ENCODE data around the gene MCRS1. TPM values are rescaled to one million over a fixed set of nuclear protein-coding genes. Genes with fewer than 3 reads are reported as not detected.

Gene MCRS1
- total RNA-seq, 2 donors from 2014 or later, result 64.9 to 89.8 TPM

DNA sequence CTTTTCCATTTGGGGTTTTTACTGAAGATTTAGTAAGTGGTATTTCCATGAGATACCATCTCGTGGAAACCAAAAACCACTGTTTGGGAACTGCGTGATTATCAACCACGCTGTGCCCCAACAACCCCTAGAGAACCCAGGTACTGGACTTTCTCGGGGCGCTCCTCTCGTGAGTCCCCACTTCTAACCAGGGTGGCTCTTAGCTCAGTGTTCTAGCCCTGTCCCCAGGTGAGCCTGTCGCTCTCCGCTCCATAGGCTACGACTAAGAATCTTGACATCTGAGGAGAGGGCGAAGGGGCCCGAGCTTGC lies 686 bp downstream of the MCRS1 start:
- H3K4me1 Mint-ChIP-seq (ENCODE audit: low read depth in 2 of 2), result peaks cover 42 to 49% of the 10 kb centered on the region in 2 donors

DNA sequence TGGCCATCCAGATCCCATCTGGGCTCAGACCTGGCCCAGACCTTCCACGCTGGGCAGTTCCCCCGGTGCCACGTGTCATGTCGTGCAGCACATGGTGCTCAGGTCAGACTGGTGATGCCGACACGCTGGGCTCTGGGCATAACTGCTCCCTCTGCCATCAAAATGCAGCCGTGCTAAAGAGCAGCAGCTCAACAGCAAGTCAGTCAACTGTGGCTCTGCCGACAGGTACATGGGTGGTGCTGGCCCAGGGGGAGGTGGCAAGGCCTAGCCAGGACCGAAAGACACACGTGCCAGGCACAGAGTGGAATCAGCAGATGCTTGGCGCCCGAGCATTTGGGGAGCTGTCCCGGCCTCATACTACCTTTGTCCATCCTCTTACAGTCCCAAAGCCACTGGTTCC lies 1.6 kb downstream of the MCRS1 start:
- Mint-ChIP-seq H3K27me3 (no peaks in the 10 kb centered on the region), H3K27ac (peak overlapping the region; percentile 28 to 99), H3K36me3 (peaks cover 10% of the 10 kb centered on the region), H3K9me3 (no peaks in the 10 kb centered on the region), H3K4me3 (peak overlapping the region; percentile 8), H3K4me1 (ENCODE audit: low read depth in 2 of 2) (peaks cover 38 to 50% of the 10 kb centered on the region in 2 donors)
- DNase-seq (ENCODE audit: low spot score), result no peak
- ATAC-seq, result no peak

More for the DNA sequence above, 686 bp downstream of the MCRS1 start:
- no peaks in the 10 kb centered on the region for H3K27me3 Mint-ChIP-seq
- H3K36me3 Mint-ChIP-seq, result peaks cover 10% of the 10 kb centered on the region
- ATAC-seq (peak in 1 of 2 donors; percentile 10), DNase-seq (ENCODE audit: low spot score) (no peak)
- no peaks in the 10 kb centered on the region for H3K9me3 Mint-ChIP-seq
- H3K4me3 Mint-ChIP-seq, result peak overlapping the region; percentile 98
- H3K27ac Mint-ChIP-seq, result peak overlapping the region; percentile 95 to 99

DNA sequence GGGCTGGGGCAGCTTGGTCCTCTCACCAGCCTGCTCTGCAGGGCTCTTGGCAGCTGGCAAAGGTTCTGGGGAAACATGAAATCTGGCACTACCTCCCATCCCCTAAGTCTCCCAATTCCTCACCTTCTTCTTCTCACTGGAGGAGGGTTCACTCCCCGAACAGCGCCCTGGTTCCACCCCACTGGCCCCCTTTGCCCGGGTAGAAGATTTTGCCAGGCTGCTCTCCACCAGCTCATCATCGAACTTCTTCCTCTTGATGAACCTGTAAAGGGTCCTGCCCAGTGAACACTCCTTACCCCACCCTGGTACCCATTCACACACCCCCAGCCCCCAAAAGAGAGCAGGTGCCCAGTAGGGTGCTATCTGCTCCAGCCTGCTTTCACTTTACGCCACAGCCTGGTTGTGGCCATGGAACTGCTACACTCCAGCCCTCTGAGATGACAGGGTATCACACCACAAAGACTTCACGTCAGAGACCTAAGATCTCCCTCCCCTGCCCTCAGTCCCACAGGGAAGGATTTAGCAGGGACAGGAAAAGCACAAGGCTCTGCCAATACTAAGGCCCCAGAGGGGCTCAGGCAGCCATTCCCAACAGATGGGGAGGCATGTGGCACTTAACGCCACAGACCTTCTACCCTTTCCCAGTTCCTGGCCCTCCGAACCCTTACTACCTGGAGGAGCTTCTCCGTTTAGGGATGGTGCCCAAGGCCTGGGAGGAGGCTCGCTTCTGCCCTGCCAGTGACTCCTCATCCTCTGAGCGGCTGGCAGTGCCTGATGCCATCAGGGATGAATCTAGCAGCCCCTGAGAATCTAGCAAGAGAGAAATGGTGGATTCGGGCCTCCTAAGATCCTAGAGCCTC lies 2.3 kb downstream of the MCRS1 start:
- H3K27ac Mint-ChIP-seq, result peak overlapping the region; percentile 28 to 53
- DNase-seq (ENCODE audit: low spot score), result no peak
- no peaks in the 10 kb centered on the region for H3K27me3 Mint-ChIP-seq
- H3K9me3 Mint-ChIP-seq, result no peaks in the 10 kb centered on the region
- ATAC-seq, result peak in 1 of 2 donors; percentile 39
- peaks cover 10% of the 10 kb centered on the region for H3K36me3 Mint-ChIP-seq
- peak overlapping the region; percentile 48 for H3K4me3 Mint-ChIP-seq
- H3K4me1 Mint-ChIP-seq (ENCODE audit: low read depth in 2 of 2), result peaks cover 34 to 48% of the 10 kb centered on the region in 2 donors

DNA sequence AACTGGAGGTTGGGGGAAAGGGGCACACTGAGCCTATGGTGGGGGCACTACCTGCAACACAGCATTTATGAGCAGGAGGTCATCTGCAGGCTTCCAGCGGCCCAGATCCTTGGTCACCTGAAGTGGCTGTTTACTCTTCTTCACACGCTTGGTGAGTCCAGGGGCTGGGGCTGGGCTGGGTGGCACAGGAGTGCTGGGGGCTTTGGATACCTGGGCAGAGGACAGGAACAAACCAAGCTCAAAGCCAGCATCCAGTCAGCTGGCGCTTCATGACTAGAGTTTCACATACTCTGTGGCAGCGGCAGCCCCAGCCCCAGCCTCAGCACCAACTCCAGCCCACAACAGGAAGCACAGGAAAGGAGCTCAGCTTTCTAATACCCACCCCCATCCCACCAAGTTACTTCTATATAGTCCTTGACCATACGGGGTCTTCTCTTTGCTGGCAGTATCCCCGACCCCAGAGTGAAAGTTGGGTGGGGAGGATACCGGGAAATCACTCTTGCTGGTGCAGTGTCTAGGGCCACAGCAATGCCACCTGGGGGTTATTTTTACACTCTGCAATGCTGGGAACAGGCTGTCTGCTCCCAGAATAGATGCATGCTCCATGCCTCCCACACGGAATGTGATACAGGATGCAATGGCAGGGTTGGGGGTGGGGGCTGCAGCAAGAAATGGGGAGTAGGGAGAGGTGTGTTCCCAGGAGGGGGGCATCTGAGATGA lies 3.1 kb downstream of the MCRS1 start:
- DNase-seq (ENCODE audit: low spot score) (no peak), ATAC-seq (no peak)
- H3K4me3 Mint-ChIP-seq, result peak overlapping the region; percentile 48
- H3K27me3 Mint-ChIP-seq, result no peaks in the 10 kb centered on the region
- peaks cover 35 to 46% of the 10 kb centered on the region in 2 donors for H3K4me1 Mint-ChIP-seq (ENCODE audit: low read depth in 2 of 2)
- no peaks in the 10 kb centered on the region for H3K9me3 Mint-ChIP-seq
- H3K27ac Mint-ChIP-seq, result peak overlapping the region; percentile 28 to 53
- peaks cover 10% of the 10 kb centered on the region for H3K36me3 Mint-ChIP-seq

DNA sequence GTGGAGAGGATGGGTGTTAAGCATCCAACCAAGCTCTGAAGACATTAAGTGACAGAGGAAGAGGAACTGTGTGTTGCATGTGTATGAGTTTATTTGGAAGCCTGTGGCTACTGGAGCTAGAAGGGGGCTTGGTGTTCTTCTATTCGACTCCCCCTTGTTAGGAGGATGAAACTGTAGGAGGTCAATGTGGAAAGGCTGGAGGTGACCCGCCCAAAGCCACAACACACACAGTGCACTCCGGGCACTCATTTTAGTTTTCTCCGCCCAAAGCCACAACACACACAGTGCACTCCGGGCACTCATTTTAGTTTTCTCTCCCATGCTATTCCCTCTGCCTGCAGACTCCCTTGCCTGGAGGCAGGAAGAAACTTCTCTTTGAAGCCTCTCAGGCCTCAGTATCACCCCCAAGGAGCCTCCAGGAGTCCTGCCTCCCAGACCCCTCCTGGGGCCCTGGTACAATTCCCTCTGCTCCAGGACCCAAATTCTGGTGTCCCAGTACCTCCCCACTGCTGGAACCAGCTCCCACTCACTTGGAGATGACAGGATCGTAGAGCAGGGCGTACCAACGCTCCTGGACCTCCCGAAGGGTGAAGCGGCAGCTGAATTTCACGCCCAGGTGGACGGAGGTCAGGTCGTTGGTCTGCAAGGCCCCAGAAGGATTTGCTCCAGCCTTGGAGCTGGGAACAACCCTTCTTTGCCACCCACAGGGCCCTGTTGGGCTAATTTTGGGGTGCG lies 3.8 kb downstream of the MCRS1 start:
- Mint-ChIP-seq H3K27ac (peak overlapping the region in 1 of 2 donors; percentile 49), H3K4me1 (ENCODE audit: low read depth in 2 of 2) (peaks cover 35 to 49% of the 10 kb centered on the region in 2 donors), H3K27me3 (no peaks in the 10 kb centered on the region), H3K36me3 (peaks cover 10% of the 10 kb centered on the region), H3K4me3 (peak overlapping the region; percentile 32), H3K9me3 (no peaks in the 10 kb centered on the region)
- DNase-seq (ENCODE audit: low spot score) (no peak), ATAC-seq (no peak)

DNA sequence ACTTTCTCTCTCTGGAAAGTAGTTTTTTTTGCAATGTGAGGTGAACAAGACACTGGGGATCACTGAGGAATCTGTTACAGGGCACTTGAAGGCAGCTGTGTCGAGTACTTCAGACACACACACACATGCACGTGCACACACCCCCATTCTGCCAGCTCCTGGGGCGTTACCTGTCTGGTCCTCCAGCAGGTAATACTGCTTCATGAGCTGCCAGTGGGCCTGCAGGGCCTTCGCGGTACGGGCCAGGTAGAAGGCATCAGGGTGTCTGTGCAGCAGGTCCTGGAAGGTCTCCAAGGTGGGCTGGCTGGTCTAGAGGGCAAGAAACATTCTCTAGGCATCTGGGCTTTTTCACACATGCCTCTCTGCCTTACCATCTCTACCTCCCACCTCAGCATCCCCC lies 5.1 kb downstream of the MCRS1 start:
- Mint-ChIP-seq H3K36me3 (peaks cover 10% of the 10 kb centered on the region), H3K4me1 (ENCODE audit: low read depth in 2 of 2) (peaks cover 23 to 38% of the 10 kb centered on the region in 2 donors), H3K27me3 (no peaks in the 10 kb centered on the region), H3K4me3 (no peak overlapping the region), H3K27ac (no peak overlapping the region), H3K9me3 (no peaks in the 10 kb centered on the region)
- ATAC-seq (no peak), DNase-seq (ENCODE audit: low spot score) (no peak)

DNA sequence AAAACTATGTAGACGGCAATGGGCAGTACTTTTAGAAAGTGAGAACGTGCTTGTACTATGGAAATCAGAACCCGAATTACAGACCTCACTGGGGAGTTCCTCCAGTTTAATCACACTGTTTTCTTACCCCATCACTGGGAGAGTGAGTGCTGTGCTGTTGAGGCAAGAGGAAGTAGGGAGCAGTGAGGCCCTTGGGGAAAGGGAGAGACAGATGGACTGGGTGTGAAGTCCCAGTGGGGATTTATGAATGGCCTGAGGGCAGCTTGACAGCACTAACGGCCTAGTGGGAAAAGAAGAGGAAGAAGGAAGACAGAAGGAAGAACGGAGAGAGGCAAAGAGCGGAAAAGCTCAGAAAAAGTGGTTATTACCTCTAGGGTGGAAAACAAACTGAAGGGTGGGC lies 5.7 kb downstream of the MCRS1 start:
- H3K36me3 Mint-ChIP-seq, result peaks cover 10% of the 10 kb centered on the region
- H3K4me3 Mint-ChIP-seq, result no peak overlapping the region
- peak overlapping the region in 1 of 2 donors; percentile 15 for H3K27ac Mint-ChIP-seq
- no peak for DNase-seq (ENCODE audit: low spot score)
- no peaks in the 10 kb centered on the region for H3K27me3 Mint-ChIP-seq
- H3K4me1 Mint-ChIP-seq (ENCODE audit: low read depth in 2 of 2), result peaks cover 23 to 33% of the 10 kb centered on the region in 2 donors
- ATAC-seq, result no peak
- H3K9me3 Mint-ChIP-seq, result no peaks in the 10 kb centered on the region

DNA sequence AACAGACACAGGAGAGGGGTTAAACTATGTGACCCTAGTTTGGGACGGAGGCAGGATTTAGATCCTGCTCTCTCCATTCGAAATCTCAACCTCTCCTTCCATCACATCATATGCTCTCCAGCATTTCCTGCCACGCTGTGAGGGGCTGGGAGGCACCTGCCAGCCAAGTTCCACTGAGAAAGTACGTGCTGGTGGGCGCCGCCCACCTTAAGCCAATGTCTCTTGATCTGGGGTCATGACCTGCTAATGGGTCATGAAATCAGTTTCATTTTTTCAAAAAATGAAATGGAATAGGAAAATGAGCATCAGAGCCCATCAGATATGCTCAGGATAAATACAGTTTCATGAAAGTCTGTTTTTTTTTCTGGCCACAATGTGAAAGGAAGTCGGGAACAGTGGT lies 7.2 kb downstream of the MCRS1 start:
- Mint-ChIP-seq H3K4me1 (ENCODE audit: low read depth in 2 of 2) (peaks cover 17 to 27% of the 10 kb centered on the region in 2 donors), H3K4me3 (no peak overlapping the region)

DNA sequence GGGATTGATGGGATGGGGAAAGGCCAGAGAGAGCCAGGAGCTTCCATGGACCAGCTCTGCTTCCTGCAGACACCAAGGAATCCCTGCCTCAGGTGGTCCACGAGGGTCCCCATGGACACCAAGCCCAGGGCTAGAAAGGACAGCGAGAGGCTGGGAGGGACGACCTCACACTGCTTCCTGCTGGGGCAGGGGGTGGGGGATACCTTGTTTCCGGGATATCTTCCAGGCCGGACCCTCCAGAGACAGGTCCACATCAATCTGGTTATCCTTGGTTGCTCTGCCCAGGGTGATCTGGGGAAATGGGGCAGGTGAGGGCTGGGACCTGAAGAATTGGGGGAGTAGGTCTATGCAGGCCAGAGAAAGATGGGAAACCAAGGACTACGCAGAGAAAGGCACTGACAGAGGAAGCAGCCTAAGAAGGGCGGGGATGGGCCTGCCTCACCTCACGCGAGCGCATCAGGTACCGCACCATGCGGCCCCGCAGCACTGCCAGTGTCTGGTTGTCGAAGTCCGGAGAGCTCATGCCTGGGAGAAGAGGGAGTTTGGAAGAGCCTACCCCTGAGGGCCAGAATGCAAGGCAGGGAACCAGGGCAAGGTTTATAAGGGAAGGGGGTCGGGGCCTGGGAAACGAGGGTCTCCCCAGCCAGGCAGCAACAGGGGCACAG lies 8.8 kb downstream of the MCRS1 start:
- no peaks in the 10 kb centered on the region for H3K27me3 Mint-ChIP-seq
- H3K36me3 Mint-ChIP-seq, result peaks cover 10% of the 10 kb centered on the region
- H3K9me3 Mint-ChIP-seq, result no peaks in the 10 kb centered on the region
- no peak for DNase-seq (ENCODE audit: low spot score)
- H3K27ac Mint-ChIP-seq, result no peak overlapping the region
- no peak for ATAC-seq
- H3K4me1 Mint-ChIP-seq (ENCODE audit: low read depth in 2 of 2), result peaks cover 7 to 14% of the 10 kb centered on the region in 2 donors
- no peak overlapping the region for H3K4me3 Mint-ChIP-seq

More for the DNA sequence above, 7.2 kb downstream of the MCRS1 start:
- no peaks in the 10 kb centered on the region for H3K27me3 Mint-ChIP-seq
- H3K27ac Mint-ChIP-seq, result no peak overlapping the region
- peaks cover 10% of the 10 kb centered on the region for H3K36me3 Mint-ChIP-seq
- DNase-seq (ENCODE audit: low spot score) (no peak), ATAC-seq (no peak)
- no peaks in the 10 kb centered on the region for H3K9me3 Mint-ChIP-seq

DNA sequence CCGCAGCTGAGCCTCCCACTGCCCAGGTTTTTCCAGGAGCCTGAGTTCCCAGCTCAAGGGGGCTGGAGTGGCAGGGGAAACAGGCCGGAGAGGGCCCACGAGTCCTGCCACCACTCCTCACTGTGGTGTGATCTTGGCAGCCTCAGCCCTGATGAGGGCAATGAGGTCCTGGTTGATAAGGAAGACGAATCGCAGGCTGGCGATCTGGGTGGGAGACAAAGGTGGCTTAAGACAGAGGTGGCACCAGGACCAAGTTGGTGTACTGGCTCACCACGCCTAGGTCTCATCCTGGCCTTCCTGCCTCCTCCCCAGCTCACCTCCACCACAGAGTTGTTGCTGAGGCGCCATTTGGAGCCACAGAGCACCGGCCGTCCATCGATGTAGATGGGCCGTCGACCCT lies 9.4 kb downstream of the MCRS1 start:
- no peak overlapping the region for H3K4me3 Mint-ChIP-seq
- peaks cover 7 to 10% of the 10 kb centered on the region in 2 donors for H3K4me1 Mint-ChIP-seq (ENCODE audit: low read depth in 2 of 2)
- no peaks in the 10 kb centered on the region for H3K9me3 Mint-ChIP-seq
- DNase-seq (ENCODE audit: low spot score) (no peak), ATAC-seq (no peak)
- no peaks in the 10 kb centered on the region for H3K27me3 Mint-ChIP-seq
- H3K36me3 Mint-ChIP-seq, result peaks cover 10% of the 10 kb centered on the region
- H3K27ac Mint-ChIP-seq, result no peak overlapping the region

DNA sequence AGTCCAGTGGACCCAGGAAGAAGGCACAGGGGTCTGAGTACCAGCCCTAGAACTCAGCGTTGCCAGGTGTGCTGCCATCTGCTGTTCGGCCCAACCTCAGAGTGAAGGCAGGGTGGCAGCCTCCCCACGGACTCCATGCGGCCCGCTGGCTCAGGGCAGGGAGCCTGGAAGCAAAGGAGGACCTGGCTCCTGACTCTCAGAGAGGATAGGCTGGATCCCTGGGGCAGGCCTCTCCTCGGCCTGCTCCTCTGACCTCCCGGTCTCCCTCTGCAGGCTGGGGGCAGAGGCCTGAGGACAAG lies 10.1 kb downstream of the MCRS1 start:
- DNase-seq (ENCODE audit: low spot score), result no peak
- Mint-ChIP-seq H3K9me3 (no peaks in the 10 kb centered on the region), H3K36me3 (peaks cover 10% of the 10 kb centered on the region), H3K27me3 (no peaks in the 10 kb centered on the region), H3K4me3 (no peak overlapping the region), H3K27ac (no peak overlapping the region), H3K4me1 (ENCODE audit: low read depth in 2 of 2) (peaks cover 7 to 10% of the 10 kb centered on the region in 2 donors)
- no peak for ATAC-seq

DNA sequence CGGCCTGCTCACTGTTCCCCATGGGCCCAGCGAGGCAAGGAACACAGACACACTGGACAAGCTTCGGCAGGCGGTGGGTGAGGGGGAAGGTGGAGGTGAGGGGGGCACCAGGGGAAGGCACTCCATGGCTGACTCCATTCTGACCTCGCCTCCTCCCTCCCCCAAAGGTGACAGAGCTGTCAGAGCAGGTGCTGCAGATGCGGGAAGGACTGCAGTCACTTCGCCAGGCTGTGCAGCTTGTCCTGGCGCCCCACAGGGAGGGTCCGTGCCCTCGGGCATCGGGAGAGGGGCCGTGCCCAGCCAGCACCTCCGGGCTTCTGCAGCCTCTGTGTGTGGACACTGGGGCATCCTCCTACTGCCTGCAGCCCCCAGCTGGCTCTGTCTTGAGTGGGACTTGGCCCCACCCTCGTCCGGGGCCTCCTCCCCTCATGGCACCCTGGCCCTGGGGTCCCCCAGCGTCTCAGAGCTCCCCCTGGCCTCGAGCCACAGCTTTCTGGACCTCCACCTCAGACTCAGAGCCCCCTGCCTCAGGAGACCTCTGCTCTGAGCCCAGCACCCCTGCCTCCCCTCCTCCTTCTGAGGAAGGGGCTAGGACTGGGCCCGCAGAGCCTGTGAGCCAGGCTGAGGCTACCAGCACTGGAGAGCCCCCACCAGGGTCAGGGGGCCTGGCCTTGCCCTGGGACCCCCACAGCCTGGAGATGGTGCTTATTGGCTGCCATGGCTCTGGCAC lies 10.6 kb downstream of the MCRS1 start:
- Mint-ChIP-seq H3K4me3 (no peak overlapping the region), H3K9me3 (no peaks in the 10 kb centered on the region), H3K4me1 (ENCODE audit: low read depth in 2 of 2) (peaks cover 7 to 9% of the 10 kb centered on the region in 2 donors), H3K27me3 (no peaks in the 10 kb centered on the region), H3K27ac (no peak overlapping the region), H3K36me3 (peaks cover 7% of the 10 kb centered on the region)
- DNase-seq (ENCODE audit: low spot score) (no peak), ATAC-seq (no peak)

Data from natural killer cell treated with Interleukin-12 subunit alpha and Interleukin-12 subunit beta and Interleukin-15 and Interleukin-18, amount 100 ng/mL, for 72 hours (primary cell).